SH-SY5Y (cell line): ENCODE results near the gene WDR89.

Source experiments
- GATA2 ChIP-seq: IDR thresholded peaks from 2 replicates; pipeline ENCODE4 v1.6.1; 2011; ENCODE audit warnings: mild to moderate bottlenecking, low read depth, low read length
- GATA3 ChIP-seq: IDR thresholded peaks from 2 replicates; pipeline ENCODE4 v1.6.1; 2011; ENCODE audit warnings: low read depth, mild to moderate bottlenecking, low read length, moderate library complexity

GRCh38 chr14:63624203-63624602 is 17.5 kb downstream of the WDR89 start:
- TF ChIP-seq GATA2, result no peak
- no peak for TF ChIP-seq GATA3
